ENCODE data around the gene ERICH4.
A peak's percentile ranks its signal among the peaks of the same experiment; 100 is the strongest.

GRCh38 chr19:41426952-41427646 lies 15.9 kb upstream of the ERICH4 start, which contains the start of gene B3GNT8:
- TF ChIP-seq, protein P1, sequence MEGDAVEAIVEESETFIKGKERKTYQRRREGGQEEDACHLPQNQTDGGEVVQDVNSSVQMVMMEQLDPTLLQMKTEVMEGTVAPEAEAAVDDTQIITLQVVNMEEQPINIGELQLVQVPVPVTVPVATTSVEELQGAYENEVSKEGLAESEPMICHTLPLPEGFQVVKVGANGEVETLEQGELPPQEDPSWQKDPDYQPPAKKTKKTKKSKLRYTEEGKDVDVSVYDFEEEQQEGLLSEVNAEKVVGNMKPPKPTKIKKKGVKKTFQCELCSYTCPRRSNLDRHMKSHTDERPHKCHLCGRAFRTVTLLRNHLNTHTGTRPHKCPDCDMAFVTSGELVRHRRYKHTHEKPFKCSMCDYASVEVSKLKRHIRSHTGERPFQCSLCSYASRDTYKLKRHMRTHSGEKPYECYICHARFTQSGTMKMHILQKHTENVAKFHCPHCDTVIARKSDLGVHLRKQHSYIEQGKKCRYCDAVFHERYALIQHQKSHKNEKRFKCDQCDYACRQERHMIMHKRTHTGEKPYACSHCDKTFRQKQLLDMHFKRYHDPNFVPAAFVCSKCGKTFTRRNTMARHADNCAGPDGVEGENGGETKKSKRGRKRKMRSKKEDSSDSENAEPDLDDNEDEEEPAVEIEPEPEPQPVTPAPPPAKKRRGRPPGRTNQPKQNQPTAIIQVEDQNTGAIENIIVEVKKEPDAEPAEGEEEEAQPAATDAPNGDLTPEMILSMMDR (IDR thresholded peaks at IDR 0.05; ENCODE audit: extremely low read depth in 1 of 2, insufficient read depth in 1 of 2, low read depth in 1 of 2, low read length in 2 of 2): no peak
- TF ChIP-seq EZH2 (IDR thresholded peaks at IDR 0.05; ENCODE audit: borderline replicate concordance, low read depth, low read length, severe bottlenecking) (no peak), POLR2A (IDR thresholded peaks at IDR 0.05; ENCODE audit: low read depth, low read length) (peak; percentile 51), POLR2AphosphoS5 (IDR thresholded peaks at IDR 0.05; ENCODE audit: insufficient read depth, low read depth, low read length) (peak; percentile 39), MYC (IDR thresholded peaks at IDR 0.05; ENCODE audit: low read depth, low read length) (no peak), GATA2 (IDR thresholded peaks at IDR 0.05; ENCODE audit: insufficient read depth, insufficient read length, low read depth, low read length) (no peak), FOS (IDR thresholded peaks at IDR 0.05; ENCODE audit: borderline replicate concordance, insufficient read depth, low read length) (no peak), JUN (IDR thresholded peaks at IDR 0.05; ENCODE audit: borderline replicate concordance, insufficient read depth, insufficient read length, low read depth) (no peak)
- TF ChIP-seq, protein P2, sequence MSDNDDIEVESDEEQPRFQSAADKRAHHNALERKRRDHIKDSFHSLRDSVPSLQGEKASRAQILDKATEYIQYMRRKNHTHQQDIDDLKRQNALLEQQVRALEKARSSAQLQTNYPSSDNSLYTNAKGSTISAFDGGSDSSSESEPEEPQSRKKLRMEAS (IDR thresholded peaks at IDR 0.05; ENCODE audit: insufficient read depth, insufficient read length): no peak
